RWPE2 (cell line): ENCODE measurements around the gene TMEM129.

Source experiments
- ATAC-seq: fragments of 200-7000 bp; cut with Tn5 transposase; 3 replicates; pipeline ENCODE4 v1.9.1; 2021; ENCODE audit warnings: low read depth
- DNase-seq: peaks from one replicate; pipeline ENCODE4 v3.0.0-alpha.2; 2020; ENCODE audit warnings: low spot score
- H3K27ac ChIP-seq: fragments of 450-650 bp; 2 replicates; pipeline ENCODE4 v1.5.1; 2017; ENCODE audit warnings: mild to moderate bottlenecking; ENCODE audit not compliant: poor library complexity, severe bottlenecking
- H3K27me3 ChIP-seq: fragments of 250-450 bp; sonication (Bioruptor Pico); 2 replicates; pipeline ENCODE4 v1.5.1; 2021; ENCODE audit warnings: mild to moderate bottlenecking, moderate library complexity; ENCODE audit not compliant: insufficient read depth, poor library complexity, severe bottlenecking
- H3K36me3 ChIP-seq: fragments of 250-450 bp; sonication (Bioruptor Pico); 2 replicates; pipeline ENCODE4 v1.5.1; 2020; ENCODE audit warnings: low read depth, mild to moderate bottlenecking, moderate library complexity
- H3K4me1 ChIP-seq: fragments of 250-450 bp; sonication (Bioruptor Pico); 2 replicates; pipeline ENCODE4 v1.5.1; 2021; ENCODE audit warnings: mild to moderate bottlenecking, moderate library complexity; ENCODE audit not compliant: insufficient read depth, poor library complexity, severe bottlenecking
- H3K4me3 ChIP-seq: fragments of 250-450 bp; sonication (Bioruptor Pico); 2 replicates; pipeline ENCODE4 v1.5.1; 2021; ENCODE audit warnings: mild to moderate bottlenecking, moderate library complexity; ENCODE audit not compliant: severe bottlenecking
- H3K9me3 ChIP-seq: fragments of 250-450 bp; sonication (Bioruptor Pico); 2 replicates; pipeline ENCODE4 v1.5.1; 2021; ENCODE audit warnings: mild to moderate bottlenecking, moderate library complexity; ENCODE audit not compliant: severe bottlenecking
- TF ChIP-seq, protein P1 (sequence below): fragments of 450-650 bp; IDR thresholded peaks from one replicate; pipeline ENCODE4 v1.5.1; 2017; ENCODE audit warnings: mild to moderate bottlenecking, moderate library complexity; ENCODE audit not compliant: poor library complexity, severe bottlenecking

TMEM129 gene

DNA sequence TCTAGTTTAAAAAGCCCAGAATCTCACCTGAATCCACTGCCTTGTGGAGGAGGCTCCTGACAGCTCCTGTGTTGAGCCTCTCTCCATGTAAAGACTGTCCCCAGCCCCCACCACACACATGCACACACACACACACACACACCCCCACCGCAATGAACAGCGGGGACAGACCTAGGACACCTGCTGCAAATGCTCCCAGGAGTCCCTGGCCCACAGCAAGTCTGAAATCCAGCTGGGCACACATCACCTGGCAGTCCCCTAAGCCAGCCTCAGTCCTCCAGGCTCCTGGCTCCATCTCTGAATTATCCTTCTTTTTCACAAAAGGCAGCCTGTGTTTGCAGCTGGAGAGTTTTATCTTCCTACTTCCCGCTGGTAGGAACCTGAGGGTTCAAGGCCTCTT is 30.4 kb downstream of the TMEM129 start:
- ATAC-seq (no peak), DNase-seq (no peak)
- Histone ChIP-seq H3K36me3 (peaks cover 56% of the 10 kb centered on the region), H3K4me1 (no peaks in the 10 kb centered on the region), H3K4me3 (no peak overlapping the region), H3K27ac (no peak overlapping the region), H3K27me3 (no peaks in the 10 kb centered on the region), H3K9me3 (no peaks in the 10 kb centered on the region)
- TF ChIP-seq, protein P1, sequence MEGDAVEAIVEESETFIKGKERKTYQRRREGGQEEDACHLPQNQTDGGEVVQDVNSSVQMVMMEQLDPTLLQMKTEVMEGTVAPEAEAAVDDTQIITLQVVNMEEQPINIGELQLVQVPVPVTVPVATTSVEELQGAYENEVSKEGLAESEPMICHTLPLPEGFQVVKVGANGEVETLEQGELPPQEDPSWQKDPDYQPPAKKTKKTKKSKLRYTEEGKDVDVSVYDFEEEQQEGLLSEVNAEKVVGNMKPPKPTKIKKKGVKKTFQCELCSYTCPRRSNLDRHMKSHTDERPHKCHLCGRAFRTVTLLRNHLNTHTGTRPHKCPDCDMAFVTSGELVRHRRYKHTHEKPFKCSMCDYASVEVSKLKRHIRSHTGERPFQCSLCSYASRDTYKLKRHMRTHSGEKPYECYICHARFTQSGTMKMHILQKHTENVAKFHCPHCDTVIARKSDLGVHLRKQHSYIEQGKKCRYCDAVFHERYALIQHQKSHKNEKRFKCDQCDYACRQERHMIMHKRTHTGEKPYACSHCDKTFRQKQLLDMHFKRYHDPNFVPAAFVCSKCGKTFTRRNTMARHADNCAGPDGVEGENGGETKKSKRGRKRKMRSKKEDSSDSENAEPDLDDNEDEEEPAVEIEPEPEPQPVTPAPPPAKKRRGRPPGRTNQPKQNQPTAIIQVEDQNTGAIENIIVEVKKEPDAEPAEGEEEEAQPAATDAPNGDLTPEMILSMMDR = no peak

DNA sequence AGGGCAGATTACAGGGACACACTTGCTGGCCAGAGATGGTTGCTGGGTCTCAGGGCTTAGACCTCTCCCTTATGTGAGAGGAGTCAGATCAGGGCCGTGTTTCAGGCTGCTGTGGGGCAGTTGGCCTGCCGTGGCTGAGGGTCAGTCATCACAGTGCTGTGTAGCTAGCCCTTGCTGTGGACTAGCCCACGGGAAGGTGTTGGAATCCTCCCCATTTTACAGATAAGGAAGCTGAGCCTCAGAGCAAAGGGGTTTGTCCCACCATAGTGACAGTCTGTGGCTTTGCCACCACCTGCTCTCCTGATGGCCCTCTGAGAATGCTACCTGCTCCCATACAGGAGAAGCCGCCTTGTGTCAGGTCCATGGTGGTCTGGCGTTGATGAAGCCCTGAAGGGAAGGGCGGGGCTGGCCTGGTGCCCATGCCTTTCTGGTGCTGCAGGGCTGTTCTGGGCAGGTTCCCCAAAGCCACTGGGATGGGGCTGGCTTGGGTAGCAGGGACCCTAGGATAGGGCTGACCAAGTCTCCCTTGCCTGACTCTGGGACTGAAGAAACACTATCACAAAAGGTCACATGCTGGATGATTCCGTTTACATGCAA is 34.6 kb downstream of the TMEM129 start:
- TF ChIP-seq, protein P1 = no peak
- DNase-seq = no peak
- Histone ChIP-seq H3K4me3 (no peak overlapping the region), H3K36me3 (peaks cover 15% of the 10 kb centered on the region), H3K27me3 (no peaks in the 10 kb centered on the region), H3K4me1 (peaks cover 2% of the 10 kb centered on the region), H3K27ac (no peak overlapping the region), H3K9me3 (no peaks in the 10 kb centered on the region)
- no peak for ATAC-seq

DNA sequence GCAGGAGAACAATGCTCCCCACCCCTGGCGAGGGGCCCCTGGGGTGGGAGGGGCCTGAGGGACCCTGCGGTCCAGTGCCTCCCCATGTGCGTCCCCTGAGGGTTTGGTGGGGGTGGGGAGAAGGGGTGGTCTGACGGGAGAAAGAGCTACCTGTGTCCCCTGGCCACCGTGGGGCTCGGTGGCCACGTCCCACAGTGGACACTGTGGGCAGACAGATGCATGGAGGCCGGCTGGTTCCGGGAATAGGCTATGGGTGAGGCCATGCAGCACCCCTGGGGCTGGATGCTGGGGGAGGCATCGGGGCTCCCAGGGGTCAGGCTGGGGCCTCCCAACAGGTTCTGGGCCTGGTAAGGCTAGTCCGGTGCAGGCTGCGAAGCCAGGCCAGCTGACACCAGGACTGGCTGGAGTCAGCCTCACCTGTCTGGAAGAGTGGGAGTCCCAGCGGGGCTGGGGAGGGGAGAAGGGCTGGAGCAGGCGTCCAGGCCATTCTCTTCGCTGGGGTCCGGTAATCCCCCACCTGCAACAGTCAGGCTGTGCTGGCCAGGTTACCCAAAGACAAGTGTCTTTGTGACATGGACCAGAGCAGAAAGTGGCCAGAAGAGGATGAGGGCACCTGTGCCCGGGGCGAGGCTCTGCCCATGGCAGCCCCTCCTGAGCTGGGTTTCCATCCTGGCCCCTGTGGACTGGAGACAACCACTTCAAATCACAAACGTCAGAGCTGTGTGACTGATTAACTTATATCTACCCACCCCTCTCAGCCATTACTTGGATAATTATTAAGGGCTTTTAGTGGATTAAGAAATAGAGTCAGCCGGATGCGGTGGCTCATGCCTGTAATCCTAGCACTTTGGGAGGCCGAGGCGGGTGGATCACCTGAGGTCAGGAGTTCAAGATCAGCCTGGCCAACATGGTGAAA is 35.6 kb downstream of the TMEM129 start:
- TF ChIP-seq, protein P1 = no peak
- H3K27ac ChIP-seq = peak overlapping the region; percentile 59
- DNase-seq = no peak
- no peaks in the 10 kb centered on the region for H3K27me3 ChIP-seq
- peaks cover 2% of the 10 kb centered on the region for H3K4me1 ChIP-seq
- H3K36me3 ChIP-seq = peaks cover 7% of the 10 kb centered on the region
- ATAC-seq = no peak
- H3K9me3 ChIP-seq = no peaks in the 10 kb centered on the region
- H3K4me3 ChIP-seq = peak overlapping the region; percentile 54

DNA sequence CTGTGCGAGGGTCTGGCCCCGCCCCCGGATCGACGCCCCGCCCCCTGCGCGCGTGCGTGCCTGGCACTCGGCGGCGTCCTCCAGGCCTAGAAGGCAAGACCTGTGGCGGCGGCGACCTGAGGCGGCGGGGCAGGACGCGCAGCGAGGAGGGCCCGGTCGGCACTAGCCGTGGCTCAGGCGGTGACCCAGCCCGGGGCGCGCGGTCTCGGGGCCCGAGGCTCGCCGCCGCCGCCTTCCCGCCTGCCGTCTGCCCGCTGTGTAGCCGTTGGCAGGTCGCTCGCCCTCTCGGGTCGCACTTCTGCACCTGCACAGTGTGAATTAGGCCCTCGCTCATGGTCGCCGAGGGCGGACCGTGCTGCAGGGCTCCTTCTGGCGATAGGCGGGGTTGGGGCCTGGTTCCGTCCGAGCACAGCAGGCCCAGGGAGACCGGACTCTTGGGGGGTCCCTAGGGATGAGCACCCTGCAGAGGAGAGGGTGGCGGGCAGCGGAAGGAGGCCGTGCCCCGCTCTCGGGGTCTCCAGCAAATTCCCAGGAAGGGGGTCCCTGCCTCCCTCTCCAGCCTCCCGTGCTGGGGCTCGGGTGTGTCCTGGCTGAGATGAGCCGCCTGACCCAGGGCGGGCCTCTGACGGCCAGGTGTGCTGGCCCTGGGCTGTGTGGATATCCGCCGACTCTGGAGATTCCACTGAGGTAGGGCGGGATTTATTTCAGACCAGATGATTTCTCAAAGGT is 36.5 kb downstream of the TMEM129 start:
- Histone ChIP-seq H3K27me3 (no peaks in the 10 kb centered on the region), H3K9me3 (no peaks in the 10 kb centered on the region), H3K36me3 (no peaks in the 10 kb centered on the region; the same call in 1 of the 2 replicates), H3K27ac (peak overlapping the region; percentile 59), H3K4me1 (peaks cover 2% of the 10 kb centered on the region), H3K4me3 (peak overlapping the region; percentile 54)
- ATAC-seq (peak; percentile 35), DNase-seq (no peak)
- TF ChIP-seq, protein P1 = no peak
